COLO668 (cell line): ENCODE measurements around the gene ZHX3.

Experiments used
- DNase-seq: peaks from one replicate; lab custom pipeline; 2025; ENCODE audit not compliant: unreplicated experiment; lab: John Stamatoyannopoulos, UW

The ZHX3 gene

GRCh38 chr20:41317546-41318270 is at the start of gene ZHX3:
Gene ZHX3, minus strand, starts transcription at chr20:41317731. Its CDS starts 112,815 bp downstream, at chr20:41204916.
- peak; percentile 99 for DNase-seq

GRCh38 chr20:41367393-41367695 is 49.8 kb upstream of the ZHX3 start:
- DNase-seq = no peak

GRCh38 chr20:41366546-41367392 is 49.2 kb upstream of the ZHX3 start, which contains the start of gene EMILIN3:
Gene EMILIN3, minus strand, starts transcription at chr20:41366818. Its CDS starts 184 bp downstream, at chr20:41366634.
- DNase-seq = peak; percentile 42

GRCh38 chr20:41365777-41366545 is 48.4 kb upstream of the ZHX3 start:
- peak; percentile 40 for DNase-seq

- no peak for DNase-seq
These were observed 47.6 kb upstream of the ZHX3 start for GRCh38 chr20:41364967-41365765.

- DNase-seq = no peak
These were observed 46.8 kb upstream of the ZHX3 start for GRCh38 chr20:41364236-41364855.

- no peak for DNase-seq
These were observed 46.1 kb upstream of the ZHX3 start for GRCh38 chr20:41363601-41364000.

GRCh38 chr20:41362748-41363140 is 45.2 kb upstream of the ZHX3 start:
- no peak for DNase-seq

GRCh38 chr20:41361757-41362747 is 44.5 kb upstream of the ZHX3 start:
- peak; percentile 90 for DNase-seq

- no peak for DNase-seq
These were observed 43.6 kb upstream of the ZHX3 start for GRCh38 chr20:41360831-41361756.

- no peak for DNase-seq
These were observed 42.0 kb upstream of the ZHX3 start for GRCh38 chr20:41359541-41360011.

GRCh38 chr20:41358717-41359116 is 41.2 kb upstream of the ZHX3 start:
- DNase-seq = no peak

- DNase-seq = no peak
These were observed 40.7 kb upstream of the ZHX3 start for GRCh38 chr20:41358230-41358629.

GRCh38 chr20:41357424-41358163 is 40.1 kb upstream of the ZHX3 start:
- DNase-seq = no peak

GRCh38 chr20:41356951-41357350 is 39.4 kb upstream of the ZHX3 start:
- no peak for DNase-seq

- no peak for DNase-seq
These were observed 38.2 kb upstream of the ZHX3 start for GRCh38 chr20:41355598-41356203.

GRCh38 chr20:41355192-41355591 is 37.7 kb upstream of the ZHX3 start:
- DNase-seq = no peak
